ENCODE results near the gene SLC4A5. TPM values are rescaled to one million over a fixed set of nuclear protein-coding genes. Genes with fewer than 3 reads are reported as not detected.

SLC4A5 gene
- total RNA-seq, 1 donor: under 0.01 TPM

GRCh38 chr2:74286725-74287124, 56.5 kb downstream of the SLC4A5 start:
- no peak for TF ChIP-seq CTCF (IDR thresholded peaks at IDR 0.05; ENCODE audit: insufficient read depth, low read depth, low read length)
- H3K4me3 ChIP-seq (ENCODE audit: low read depth, low read length): no peak overlapping the region
- DNase-seq (ENCODE audit: low read depth): no peak

DNA sequence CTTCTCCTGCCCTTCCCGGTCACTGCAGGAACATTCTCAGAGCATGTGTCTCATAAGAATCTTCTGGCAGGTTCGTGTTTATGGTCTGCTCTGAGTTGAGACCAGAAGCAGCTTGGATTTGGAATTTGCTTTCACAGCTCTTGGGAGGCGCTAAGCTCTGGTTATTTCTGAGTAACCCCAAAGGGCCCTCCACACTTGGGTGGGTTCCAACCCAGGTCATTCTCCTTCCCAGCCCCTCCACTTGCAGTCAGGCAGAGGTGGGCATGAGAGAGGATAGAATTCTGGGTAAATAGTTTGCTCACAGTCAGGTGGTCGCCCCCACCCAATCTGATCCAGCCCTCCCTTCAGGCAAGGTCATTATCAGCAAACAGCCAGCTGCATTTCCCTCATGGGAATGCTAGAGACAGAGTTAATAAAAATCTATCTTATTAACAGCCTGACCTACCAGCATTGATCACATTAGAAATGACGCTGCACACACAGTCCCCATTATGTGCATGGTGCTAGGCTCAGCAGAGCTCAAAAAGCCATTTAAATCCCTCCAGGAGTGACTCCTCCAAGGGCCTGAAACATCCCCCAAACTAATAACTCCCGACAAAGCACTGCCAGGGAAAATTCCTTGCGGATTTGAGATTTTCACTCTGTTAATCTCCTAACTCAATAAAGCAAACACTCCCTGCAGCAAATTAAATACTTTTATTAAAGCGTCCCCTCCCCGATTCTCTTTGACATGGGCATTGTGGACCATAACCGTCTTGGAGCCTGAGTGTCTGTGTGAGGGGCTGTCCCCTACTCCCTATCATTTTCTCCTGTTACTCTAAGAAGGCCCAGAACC, 61.9 kb downstream of the SLC4A5 start:
- no peak for DNase-seq (ENCODE audit: low read depth)
- H3K4me3 ChIP-seq (ENCODE audit: low read depth, low read length): no peak overlapping the region
- no peak for TF ChIP-seq CTCF (IDR thresholded peaks at IDR 0.05; ENCODE audit: insufficient read depth, low read depth, low read length)

- TF ChIP-seq CTCF (IDR thresholded peaks at IDR 0.05; ENCODE audit: insufficient read depth, low read depth, low read length): no peak
- H3K4me3 ChIP-seq (ENCODE audit: low read depth, low read length): no peak overlapping the region
- DNase-seq (ENCODE audit: low read depth): no peak
Observed at GRCh38 chr2:74278694-74279093, 64.5 kb downstream of the SLC4A5 start.

DNA sequence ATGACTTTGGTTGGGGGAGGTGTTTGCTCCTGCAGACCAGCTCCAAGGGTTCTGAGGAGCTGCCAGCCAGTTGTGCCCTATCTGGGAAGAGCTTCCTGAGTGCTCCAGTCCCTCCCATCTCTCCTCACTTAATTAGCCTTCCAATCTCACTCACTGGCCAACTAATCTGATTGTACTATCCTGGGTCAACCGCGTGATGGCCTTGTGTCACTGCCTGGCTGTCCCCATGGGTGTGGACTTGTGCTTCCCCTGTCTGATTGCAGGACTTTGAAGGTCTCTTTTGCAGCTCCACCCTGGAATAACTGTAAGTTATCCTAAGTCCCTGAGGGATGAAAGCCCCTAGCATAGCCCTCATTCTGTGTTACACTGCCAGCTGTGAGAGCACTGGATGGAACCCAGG, 65.0 kb downstream of the SLC4A5 start:
- no peak overlapping the region for H3K4me3 ChIP-seq (ENCODE audit: low read depth, low read length)
- TF ChIP-seq CTCF (IDR thresholded peaks at IDR 0.05; ENCODE audit: insufficient read depth, low read depth, low read length): no peak
- no peak for DNase-seq (ENCODE audit: low read depth)

GRCh38 chr2:74275228-74275627, 68.0 kb downstream of the SLC4A5 start:
- no peak overlapping the region for H3K4me3 ChIP-seq (ENCODE audit: low read depth, low read length)
- TF ChIP-seq CTCF (IDR thresholded peaks at IDR 0.05; ENCODE audit: insufficient read depth, low read depth, low read length): no peak
- DNase-seq (ENCODE audit: low read depth): no peak

DNA sequence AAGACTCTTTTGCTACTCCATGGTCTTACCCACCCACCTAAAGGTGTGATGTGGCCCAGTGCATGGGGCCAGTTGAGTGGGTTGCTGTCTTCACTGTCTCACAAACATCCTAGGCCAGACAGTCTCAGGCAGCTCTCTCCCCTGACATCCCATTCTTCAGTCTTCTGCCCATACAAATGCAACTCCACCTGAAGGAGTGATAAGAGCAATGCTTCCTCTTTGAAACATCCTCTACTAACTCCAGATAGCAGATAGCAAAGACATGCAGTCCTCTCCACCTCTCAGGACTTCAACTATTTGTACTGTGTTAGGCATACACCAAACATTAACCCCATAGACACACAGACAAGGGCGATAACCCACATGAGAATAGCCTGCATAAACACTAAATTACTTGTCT, 73.5 kb downstream of the SLC4A5 start:
- TF ChIP-seq CTCF (IDR thresholded peaks at IDR 0.05; ENCODE audit: insufficient read depth, low read depth, low read length): no peak
- no peak for DNase-seq (ENCODE audit: low read depth)
- H3K4me3 ChIP-seq (ENCODE audit: low read depth, low read length): no peak overlapping the region

DNA sequence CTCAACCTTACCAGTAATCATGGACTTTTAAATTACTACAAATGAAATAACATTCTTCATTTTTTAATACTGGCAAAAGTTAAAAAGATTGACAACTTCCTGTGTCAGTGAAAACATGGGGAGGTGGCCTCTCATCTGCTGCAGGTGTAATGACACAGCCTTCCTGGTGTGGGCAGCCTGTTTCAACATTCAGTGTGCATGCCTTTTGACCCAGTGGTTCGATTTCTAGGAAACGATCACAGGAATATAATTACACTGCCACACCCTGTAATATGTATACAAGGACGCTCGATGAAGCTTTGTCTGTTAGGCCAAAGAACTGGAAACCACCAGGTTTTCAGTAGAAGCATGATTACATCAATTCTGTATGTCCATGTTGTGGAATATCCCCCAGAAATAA, 76.1 kb downstream of the SLC4A5 start:
- no peak overlapping the region for H3K4me3 ChIP-seq (ENCODE audit: low read depth, low read length)
- no peak for TF ChIP-seq CTCF (IDR thresholded peaks at IDR 0.05; ENCODE audit: insufficient read depth, low read depth, low read length)
- DNase-seq (ENCODE audit: low read depth): no peak
